Measurements from ENCODE around the gene ZNF587B.
"Not testable (repeated sequence)": the region's sequence is repeated elsewhere in the genome, so short reads cannot be mapped to it uniquely, and the experiment has no call there.

The ZNF587B gene

DNA sequence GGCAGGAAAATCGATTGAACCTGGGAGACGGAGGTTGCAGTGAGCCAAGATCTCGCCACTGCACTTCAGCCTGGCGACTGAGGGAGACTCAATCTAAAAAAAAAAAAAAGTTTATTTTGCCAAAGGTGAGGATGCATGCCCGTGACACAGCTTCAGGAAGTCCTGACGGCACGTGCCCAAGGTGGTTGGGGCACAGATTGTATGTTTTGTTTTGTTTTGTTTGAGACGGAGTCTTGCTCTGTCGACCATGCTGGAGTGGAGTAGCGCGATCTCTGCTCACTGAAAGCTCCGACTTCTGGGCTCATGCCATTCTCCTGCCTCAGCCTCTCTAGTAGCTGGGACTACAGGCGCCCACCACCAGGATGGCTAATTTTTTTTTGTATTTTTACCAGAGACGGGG is 12.1 kb upstream of the ZNF587B start:
- DNase-seq (ENCODE audit: extremely low spot score, insufficient read length, low read depth) = no peak
- no peak for FAIRE-seq

DNA sequence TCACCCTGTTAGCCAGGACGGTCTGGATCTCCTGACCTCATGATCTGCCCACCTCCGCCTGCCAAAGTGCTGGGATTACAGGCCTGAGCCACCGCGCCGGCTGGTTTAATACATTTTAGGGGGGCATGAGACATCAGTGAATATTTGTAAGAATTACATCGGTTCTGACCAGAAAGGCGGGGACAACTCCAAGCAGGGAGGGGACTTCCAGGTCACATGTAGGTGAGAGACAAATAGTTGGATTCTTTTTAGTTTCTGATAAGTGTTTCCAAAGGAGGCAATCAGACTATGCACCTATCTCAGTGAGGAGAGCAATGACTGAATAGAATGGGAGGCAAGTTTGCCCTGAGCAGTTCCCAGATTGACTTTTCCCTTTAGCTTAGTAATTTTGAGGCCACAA is 11.7 kb upstream of the ZNF587B start:
- no peak for FAIRE-seq
- DNase-seq (ENCODE audit: extremely low spot score, insufficient read length, low read depth) = no peak

DNA sequence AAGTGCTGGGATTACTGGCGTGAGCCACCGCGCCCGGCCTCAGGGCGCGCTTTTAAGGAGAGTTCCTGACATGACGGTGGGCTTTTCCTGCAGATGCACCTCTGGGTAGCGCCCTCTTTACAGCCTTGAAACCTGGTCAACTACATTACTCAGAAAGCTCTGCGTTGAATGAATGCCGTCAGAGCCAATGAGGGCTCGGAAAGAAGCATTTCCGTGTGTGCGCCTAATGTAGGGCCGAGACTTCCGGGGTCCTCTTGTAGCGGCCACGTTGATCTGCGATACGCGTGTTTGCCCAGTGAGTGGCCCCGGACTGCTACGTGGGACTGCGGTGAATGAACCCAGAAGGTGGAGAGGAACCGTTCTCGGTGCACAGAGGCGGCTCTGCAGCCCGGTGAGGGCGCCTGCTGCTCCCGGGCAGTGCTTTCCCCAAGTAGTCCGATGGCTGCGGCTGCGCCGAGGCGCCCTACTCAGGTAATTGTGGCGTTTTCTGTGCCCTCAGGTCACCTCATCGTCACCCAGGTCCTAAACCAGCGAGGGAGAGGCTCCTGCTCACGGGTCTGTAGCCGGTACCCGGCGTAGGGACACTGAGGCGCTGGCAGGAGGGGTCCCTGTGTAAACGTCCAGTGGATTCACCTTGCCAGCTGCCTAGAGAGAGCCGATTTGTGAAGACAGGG is 10.5 kb upstream of the ZNF587B start:
- DNase-seq (ENCODE audit: extremely low spot score, insufficient read length, low read depth) (peak; percentile 72), FAIRE-seq (peak; percentile 93)

DNA sequence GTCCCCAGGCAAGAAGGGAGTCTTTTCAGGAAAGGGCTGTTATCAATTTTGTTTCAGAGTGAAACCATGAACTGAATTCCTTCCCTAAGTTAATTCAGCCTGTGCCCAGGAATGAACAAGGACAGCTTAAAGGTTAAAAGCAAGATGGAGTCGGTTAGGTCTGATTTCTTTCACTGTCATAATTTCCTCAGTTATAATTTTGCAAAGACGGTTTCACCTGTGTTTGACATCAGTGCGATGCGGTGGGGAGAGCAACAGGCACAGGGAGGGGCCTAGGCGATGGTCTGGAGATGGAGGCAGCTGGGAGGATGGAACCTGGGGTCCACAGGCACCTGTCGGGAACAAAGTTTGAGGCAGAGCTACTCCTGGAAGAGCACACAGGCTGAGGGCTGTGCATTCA is 9.5 kb upstream of the ZNF587B start:
- no peak for FAIRE-seq

DNA sequence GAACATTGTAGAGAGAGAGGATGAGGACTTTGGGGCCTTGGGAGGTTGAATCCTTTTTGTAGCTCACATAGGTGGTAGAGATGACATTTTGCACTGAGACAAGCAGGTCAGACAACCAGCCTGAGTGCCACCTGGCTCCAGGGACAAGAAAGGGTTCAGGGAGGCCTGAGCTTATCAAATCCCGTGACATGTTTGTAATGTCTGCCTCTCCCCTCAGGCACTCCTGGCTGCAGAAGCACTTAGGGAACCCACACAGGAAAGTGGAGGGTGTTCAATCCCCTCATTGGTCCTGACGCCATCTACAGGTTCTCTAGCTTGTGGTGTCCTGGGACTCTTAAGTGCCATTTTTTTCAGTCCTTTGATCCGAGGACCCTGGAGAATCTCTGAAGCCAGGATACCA is 9.0 kb upstream of the ZNF587B start:
- not testable (repeated sequence) for DNase-seq (ENCODE audit: extremely low spot score, insufficient read length, low read depth); FAIRE-seq

More for the DNA sequence above, 9.5 kb upstream of the ZNF587B start:
- DNase-seq (ENCODE audit: extremely low spot score, insufficient read length, low read depth) = no peak

DNA sequence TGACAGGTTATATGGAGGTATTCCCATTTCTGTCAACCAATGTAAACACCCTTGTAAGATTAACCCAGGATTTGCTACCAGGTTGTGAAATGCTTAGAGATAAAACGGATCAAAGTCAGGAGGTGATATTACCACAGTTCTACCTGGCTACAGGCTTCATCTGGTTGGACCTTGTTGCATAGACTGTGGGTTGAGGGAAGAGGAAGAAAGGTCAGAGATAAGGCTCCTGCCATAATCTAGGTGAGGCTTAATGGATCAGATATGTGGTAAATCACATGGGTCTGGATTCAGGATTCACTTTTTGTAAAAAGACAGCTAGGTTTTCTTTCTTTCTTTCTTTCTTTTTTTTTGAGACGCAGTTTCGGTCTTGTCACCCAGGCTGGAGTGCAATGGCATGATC is 8.6 kb upstream of the ZNF587B start:
- FAIRE-seq; DNase-seq (ENCODE audit: extremely low spot score, insufficient read length, low read depth): not testable (repeated sequence)

DNA sequence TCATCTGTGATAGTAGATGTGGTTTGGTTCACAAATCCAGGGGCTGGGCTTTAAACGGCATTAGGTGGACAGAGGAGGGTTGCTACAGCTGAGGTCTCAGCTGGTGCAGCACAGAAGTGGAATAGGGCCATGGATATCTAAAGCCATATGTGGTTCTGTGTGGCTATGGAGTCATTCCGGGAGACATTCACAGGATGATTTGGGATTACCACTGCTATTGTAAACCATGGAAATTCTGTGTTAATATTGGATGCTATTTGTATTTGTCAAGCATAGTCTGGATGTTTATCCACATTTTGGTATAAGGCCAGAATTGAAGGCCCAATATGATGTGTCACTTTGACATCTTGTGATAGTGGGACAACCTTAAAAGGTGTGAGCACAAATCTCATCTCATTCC is 6.9 kb upstream of the ZNF587B start:
- FAIRE-seq; DNase-seq (ENCODE audit: extremely low spot score, insufficient read length, low read depth): not testable (repeated sequence)

DNA sequence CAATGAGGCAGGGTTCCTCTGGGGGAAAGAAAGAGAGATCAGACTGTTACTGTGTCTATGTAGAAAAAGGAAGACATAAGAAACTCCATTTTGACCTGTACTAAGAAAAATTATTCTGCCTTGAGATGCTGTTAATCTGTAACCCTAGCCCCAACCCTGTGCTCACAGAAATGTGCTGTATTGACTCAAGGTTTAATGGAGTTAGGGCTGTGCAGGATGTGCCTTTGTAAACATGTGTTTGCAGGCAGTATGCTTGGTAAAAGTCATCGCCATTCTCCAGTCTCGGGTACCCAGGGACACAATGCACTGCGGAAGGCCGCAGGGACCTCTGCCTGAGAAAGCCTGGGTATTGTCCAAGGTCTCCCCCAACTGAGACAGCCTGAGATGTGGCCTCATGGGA is 6.5 kb upstream of the ZNF587B start:
- not testable (repeated sequence) for DNase-seq (ENCODE audit: extremely low spot score, insufficient read length, low read depth); FAIRE-seq

DNA sequence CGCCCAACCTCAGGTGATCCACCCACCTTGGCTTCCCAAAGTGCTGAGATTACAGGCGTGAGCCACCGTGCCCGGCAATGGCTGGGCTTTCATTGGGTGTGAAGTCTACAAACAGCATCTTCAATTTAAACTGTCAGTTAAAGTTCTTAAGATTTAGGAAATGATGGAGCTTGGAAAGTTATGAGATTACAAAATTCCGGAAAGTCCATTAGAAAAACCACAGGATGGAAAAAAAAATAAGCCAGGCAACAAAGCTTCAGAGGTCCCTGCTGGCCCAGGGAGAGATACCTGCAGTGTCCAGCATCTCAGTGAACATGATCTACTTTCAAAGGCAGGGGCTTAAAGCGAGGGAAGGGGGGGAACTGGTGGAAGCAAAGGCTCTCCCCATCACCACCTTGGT is 4.6 kb upstream of the ZNF587B start:
- DNase-seq (ENCODE audit: extremely low spot score, insufficient read length, low read depth) (no peak), FAIRE-seq (no peak)

DNA sequence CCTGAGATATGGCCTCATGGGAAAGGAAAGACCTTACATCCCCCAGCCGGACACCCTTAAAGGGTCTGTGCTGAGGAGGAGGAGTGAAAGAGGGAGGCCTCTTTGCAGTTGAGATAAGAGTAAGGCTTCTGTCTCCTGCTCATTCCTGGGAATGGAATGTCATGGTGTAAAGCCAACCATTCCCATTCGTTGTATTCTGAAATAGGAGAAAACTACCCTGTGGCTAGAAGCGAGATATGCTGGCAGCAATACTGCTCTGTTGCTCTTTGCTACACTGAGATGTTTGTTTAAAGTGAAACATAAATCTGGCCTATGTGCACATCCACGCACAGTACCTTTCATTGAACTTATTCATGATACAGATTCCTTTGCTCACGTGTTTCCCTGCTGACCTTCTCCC is 783 bp upstream of the ZNF587B start:
- no peak for FAIRE-seq

DNA sequence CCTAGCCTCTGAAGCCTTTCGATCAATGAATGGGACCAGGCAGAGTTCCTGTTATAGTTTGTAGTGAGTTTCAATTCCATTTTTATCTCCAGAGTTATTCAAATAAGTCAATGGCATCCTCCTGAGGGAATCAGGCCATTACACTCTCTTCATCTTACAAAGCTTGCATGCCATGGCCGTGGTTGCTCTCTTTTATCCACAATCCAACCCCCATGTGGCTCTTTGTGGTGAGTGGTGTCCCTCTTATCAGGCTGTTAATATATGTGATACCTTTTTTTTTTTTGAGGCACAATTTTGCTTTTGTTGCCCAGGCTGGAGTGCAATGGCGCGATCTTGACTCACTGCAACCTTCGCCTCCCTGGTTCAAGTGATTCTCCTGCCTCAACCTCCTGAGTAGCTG is 6.9 kb downstream of the ZNF587B start:
- not testable (repeated sequence) for DNase-seq (ENCODE audit: extremely low spot score, insufficient read length, low read depth); FAIRE-seq

More for the DNA sequence above, 783 bp upstream of the ZNF587B start:
- DNase-seq (ENCODE audit: extremely low spot score, insufficient read length, low read depth) = no peak

DNA sequence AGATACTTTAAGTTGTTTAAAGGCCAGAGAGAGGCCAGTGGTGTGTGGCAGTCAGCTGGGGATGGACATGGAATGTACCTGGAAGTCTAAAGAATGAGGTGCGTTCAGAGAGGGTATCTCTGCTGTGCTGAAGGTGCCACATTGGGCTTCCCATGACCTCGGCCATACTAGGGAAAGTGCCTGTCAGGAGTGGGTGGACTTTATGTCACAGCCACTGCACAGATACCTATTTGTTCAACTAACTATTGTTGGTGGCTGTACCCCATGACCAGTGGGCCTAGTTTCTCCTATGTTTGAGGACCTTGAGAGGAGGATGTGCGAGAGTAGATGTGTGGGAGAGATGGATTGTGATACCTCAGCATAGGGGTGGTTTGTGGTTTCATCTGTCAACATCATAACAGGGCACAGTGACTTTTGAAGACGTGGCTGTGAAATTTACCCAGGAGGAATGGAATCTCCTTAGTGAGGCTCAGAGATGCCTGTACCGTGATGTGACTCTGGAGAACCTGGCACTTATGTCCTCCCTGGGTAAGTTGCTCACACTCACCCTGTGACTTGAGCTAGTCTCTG is 8.6 kb downstream of the ZNF587B start:
- DNase-seq (ENCODE audit: extremely low spot score, insufficient read length, low read depth) = not testable (repeated sequence)

DNA sequence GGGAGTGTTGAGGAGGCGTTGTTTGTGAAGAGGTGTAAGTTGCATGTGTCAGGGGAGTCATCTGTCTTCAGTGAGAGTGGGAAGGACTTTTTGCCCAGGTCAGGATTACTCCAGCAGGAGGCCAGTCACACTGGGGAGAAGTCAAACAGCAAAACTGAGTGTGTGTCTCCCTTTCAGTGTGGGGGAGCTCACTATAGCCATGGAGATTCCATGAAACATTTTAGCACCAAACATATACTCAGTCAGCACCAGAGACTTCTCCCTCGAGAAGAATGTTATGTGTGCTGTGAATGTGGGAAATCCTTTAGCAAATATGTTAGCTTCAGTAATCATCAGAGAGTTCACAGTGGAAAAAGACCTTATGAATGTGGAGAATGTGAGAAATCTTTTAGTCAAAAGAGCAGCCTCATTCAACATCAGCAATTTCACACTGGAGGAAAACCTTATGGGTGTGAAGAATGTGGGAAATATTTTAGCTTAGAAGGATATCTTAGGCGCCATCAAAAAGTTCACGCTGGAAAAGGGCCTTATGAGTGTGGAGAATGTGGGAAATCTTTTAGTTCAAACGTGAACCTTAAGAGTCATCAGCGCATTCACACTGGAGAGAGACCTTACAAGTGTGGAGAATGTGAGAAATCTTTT is 11.1 kb downstream of the ZNF587B start:
- FAIRE-seq (no peak), DNase-seq (ENCODE audit: extremely low spot score, insufficient read length, low read depth) (no peak)

More for the DNA sequence above, 8.6 kb downstream of the ZNF587B start:
- not testable (repeated sequence) for FAIRE-seq

DNA sequence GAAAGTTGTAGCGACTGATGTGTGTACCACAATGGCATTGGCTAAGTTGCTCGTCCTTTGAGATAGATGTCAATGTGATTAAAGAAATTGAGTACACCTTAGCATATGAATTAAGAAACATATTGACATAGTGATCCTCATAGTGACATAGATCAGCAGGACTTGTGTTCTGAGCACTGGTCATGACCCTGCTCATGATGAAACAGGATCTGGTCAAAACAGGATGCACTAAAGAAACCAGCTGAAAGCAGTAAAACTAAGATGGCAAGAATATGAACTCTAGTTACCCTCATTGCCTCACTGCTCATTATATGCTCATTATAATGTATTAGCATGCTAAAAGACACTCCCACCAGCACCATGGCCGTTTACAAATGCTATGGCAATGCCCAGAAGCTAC is 17.1 kb downstream of the ZNF587B start:
- not testable (repeated sequence) for FAIRE-seq; DNase-seq (ENCODE audit: extremely low spot score, insufficient read length, low read depth)

DNA sequence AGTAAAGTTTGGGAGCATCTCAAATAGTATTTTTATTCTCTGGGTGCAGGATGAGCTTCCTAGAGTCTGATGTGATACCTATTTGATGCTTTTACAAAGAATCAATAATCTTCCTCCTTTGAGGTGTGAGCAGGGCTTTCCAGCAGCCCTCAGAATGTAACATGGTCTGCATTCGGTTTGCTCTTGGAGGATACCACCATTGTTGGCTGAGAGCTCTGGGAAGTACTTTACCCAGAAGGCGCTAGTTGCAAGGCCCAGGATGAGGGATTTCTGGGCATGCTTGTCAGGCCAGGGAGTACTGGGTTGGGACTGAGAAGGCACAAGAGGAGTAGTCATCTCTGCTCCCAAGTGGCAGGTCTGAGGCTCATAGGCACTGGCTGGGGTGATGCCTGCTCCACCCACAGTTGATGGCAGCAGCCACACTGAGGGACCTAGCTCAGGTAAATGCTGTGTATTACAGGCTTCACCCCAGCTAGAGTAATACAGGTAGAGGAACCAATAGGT is 19.1 kb downstream of the ZNF587B start:
- not testable (repeated sequence) for DNase-seq (ENCODE audit: extremely low spot score, insufficient read length, low read depth); FAIRE-seq

DNA sequence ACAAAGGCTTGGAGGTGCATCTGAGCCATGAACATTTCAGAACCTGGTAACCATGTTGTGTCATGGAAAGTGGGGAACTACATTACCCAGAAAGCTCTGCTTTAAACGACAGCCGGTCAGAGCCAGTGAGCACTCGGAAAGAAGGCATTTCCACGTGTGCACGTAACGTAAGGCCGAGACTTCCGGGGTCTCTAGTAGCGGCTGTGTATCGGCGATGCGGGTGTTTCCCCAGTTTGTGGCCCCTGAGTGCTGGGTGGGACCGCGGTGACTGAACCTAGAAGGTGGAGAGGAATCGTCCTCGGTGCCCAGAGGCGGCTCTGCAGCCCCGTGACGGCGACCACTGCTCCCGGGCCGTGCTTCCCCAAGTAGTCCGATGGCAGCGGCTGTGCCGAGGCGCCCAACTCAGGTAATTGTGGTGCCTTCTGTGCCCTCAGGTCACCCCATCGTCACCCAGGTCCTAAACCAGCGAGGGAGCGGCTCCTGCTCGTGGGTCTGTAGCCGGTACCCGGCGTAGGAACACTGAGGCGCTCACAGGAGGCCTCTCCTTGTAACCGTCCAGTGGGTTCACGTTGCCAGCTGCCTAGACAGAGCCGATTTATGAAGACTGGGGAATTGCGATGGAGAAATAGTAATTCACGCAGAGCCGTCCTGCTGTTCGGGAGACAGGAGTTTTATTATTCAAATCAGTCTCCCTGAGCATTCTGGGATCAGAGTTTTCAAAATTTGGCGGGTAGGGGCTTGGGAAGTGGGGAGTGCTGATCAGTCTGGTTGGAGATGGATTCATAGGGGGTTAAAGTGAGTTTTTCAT is 19.8 kb downstream of the ZNF587B start, which contains the start of gene ZNF587:
TSS of gene ZNF587 (plus strand) at position 194 of the 808 bp plus-strand sequence. CDS start at position 374, 180 bp downstream.
- FAIRE-seq (peak; percentile 94), DNase-seq (ENCODE audit: extremely low spot score, insufficient read length, low read depth) (peak; percentile 52)

DNA sequence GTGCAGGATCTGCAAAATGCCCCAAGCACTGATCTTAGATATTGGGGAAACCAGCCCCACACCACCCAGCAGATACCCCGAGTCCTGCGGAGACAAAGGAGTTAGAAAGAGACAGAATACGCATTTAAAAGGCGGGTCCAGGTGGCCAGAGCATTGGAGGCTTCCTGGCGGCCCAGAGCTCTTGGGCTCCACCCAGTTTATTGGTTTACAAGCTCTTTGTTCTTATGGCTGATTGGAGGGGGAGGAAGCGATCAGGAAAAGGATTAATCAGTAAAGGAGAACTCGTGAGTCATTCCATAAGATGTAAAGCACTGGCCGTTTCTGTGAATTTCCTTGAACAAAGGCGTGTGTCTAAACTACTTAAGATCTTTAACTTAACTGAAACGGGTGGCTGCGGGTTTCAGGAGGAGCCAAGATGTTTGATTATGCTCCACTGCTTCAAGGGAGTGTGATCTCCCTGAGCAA is 20.5 kb downstream of the ZNF587B start:
- DNase-seq (ENCODE audit: extremely low spot score, insufficient read length, low read depth) = no peak
- FAIRE-seq = no peak

DNA sequence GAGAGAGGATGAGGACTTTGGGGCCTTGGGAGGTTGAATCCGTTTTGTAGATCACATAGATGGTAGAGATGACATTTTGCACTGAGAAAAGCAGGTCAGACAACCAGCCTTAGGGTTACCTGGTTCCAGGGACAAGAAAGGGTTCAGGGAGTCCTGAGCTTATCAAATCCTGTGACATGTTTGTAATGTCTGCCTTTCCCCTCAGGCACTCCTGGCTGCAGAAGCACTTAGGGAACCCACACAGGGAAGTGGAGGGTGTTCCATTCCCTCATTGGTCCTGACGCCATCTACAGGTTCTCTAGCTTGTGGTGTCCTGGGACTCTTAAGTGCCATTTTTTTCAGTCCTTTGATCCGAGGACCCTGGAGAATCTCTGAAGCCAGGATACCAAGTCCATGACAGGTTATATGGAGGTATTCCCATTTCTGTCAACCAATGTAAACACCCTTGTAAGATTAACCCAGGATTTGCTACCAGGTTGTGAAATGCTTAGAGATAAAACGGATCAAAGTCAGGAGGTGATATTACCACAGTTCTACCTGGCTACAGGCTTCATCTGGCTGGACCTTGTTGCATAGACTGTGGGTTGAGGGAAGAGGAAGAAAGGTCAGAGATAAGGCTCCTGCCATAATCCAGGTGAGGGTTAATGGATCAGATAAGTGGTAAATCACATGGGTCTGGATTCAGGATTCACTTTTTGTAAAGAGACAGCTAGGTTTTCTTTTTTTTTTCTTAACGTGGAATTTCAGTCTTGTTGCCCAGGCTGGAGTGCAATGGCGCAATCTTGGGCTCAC is 21.9 kb downstream of the ZNF587B start:
- not testable (repeated sequence) for DNase-seq (ENCODE audit: extremely low spot score, insufficient read length, low read depth); FAIRE-seq

DNA sequence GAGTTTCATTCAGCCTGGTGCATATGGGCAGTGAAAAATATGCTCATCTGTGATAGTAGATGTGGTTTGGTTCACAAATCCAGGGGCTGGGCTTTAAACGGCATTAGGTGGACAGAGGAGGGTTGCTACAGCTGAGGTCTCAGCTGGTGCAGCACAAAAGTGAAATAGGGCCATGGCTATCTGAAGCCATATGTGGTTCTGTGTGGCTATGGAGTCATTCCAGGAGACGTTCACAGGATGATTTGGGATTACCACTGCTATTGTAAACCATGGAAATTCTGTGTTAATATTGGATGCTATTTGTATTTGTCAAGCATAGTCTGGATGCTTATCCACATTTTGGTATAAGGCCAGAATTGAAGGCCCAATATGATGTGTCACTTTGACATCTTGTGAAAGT is 24.0 kb downstream of the ZNF587B start:
- not testable (repeated sequence) for DNase-seq (ENCODE audit: extremely low spot score, insufficient read length, low read depth); FAIRE-seq

Data from GM18507 (cell line).